Measurements from ENCODE around the gene ABHD12B.

DNA sequence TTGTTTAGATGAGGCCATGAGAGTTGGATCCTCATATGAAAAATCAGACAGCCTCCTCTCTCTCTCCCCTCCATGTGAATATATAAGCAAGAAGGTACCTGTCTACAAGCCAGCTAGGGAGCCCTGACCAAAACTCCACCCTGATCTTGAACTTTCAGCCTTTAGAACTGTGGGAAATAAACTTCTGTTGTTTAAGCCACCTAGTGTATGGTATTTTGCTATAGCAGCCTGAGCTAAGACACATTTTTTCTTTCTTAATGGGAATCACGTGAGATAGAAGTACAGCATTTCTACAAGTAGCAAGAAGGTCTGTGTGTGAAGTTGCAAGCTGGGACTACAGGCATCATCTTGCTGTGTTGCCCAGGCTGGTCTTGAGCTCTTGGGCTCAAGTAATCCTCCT lies 16.3 kb upstream of the ABHD12B start:
- TF ChIP-seq, protein P1, sequence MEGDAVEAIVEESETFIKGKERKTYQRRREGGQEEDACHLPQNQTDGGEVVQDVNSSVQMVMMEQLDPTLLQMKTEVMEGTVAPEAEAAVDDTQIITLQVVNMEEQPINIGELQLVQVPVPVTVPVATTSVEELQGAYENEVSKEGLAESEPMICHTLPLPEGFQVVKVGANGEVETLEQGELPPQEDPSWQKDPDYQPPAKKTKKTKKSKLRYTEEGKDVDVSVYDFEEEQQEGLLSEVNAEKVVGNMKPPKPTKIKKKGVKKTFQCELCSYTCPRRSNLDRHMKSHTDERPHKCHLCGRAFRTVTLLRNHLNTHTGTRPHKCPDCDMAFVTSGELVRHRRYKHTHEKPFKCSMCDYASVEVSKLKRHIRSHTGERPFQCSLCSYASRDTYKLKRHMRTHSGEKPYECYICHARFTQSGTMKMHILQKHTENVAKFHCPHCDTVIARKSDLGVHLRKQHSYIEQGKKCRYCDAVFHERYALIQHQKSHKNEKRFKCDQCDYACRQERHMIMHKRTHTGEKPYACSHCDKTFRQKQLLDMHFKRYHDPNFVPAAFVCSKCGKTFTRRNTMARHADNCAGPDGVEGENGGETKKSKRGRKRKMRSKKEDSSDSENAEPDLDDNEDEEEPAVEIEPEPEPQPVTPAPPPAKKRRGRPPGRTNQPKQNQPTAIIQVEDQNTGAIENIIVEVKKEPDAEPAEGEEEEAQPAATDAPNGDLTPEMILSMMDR (IDR thresholded peaks at IDR 0.05; ENCODE audit: insufficient read depth, low read depth, low read length): no peak
- no peak for TF ChIP-seq EZH2 (IDR thresholded peaks at IDR 0.05; ENCODE audit: insufficient read depth, low read length)
